ENCODE results near the gene RNF213.
"Not testable (repeated sequence)": the region's sequence is repeated elsewhere in the genome, so short reads cannot be mapped to it uniquely, and the experiment has no call there.

RNF213 gene

GRCh38 chr17:80248894-80249710, 11.6 kb upstream of the RNF213 start:
- DNase-seq (ENCODE audit: extremely low read depth in 1 of 2, low read depth in 1 of 2) = no peak

DNA sequence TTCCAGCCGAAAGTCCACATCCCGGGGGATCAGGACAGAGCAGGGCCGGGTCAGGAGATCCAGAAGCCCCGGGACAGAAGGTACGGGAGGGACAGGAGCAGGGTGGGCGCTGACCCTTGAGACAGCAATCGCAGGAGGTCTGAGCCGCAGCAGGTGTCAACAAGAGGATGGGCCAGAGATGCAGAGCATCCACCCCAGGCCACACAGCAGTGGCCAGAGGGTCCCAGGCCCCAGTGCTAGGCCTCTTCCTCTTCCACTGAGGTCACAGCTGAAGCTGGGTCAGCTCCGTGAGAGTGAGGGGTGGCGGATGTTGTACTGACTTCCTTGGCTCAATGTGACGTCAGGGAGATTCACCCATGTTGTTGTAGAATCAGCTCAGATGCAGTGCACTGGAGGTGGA, 8.7 kb upstream of the RNF213 start:
- no peak for DNase-seq (ENCODE audit: extremely low read depth in 1 of 2, low read depth in 1 of 2)

GRCh38 chr17:80252871-80253270, 7.8 kb upstream of the RNF213 start:
- DNase-seq (ENCODE audit: extremely low read depth in 1 of 2, low read depth in 1 of 2) = peak; percentile 75 to 88

DNA sequence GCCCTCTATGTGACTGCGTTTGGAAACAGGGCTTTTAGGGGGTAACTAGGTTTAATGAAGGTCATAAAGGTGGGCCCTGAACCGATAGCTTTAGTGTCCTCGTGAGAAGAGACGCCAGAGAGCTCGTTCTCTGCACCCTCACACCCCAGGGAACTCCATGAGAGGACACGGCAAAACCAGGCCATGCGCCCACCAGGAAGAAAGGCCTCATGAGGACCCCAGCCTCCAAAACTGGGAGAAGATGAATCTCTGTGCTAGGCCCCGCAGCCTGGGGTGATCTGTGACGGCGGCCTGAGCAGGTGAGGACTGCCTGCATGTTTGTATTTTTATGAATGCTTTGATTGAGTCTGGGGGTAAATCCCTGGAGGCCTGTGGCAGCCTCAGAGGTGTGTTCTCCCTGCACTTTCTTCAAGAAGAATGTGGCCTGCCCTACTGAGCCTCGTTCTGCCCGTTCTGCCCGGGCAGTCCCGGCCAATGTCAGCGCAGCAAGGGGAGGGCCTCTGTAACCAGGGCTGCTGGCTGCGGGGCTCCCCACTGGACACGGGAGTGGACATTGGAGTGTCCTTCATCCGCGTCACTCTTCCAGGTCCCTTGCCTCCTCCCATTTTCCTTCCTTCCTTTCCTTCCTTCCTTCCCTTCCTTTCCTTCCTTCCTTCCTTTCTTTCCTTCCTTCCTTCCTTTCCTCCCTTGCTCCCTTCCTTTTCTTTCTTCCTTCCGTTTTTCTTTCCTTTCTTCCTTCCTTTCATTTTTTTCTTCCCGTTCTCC, 6.8 kb upstream of the RNF213 start:
- DNase-seq (ENCODE audit: extremely low read depth in 1 of 2, low read depth in 1 of 2) = no peak

DNA sequence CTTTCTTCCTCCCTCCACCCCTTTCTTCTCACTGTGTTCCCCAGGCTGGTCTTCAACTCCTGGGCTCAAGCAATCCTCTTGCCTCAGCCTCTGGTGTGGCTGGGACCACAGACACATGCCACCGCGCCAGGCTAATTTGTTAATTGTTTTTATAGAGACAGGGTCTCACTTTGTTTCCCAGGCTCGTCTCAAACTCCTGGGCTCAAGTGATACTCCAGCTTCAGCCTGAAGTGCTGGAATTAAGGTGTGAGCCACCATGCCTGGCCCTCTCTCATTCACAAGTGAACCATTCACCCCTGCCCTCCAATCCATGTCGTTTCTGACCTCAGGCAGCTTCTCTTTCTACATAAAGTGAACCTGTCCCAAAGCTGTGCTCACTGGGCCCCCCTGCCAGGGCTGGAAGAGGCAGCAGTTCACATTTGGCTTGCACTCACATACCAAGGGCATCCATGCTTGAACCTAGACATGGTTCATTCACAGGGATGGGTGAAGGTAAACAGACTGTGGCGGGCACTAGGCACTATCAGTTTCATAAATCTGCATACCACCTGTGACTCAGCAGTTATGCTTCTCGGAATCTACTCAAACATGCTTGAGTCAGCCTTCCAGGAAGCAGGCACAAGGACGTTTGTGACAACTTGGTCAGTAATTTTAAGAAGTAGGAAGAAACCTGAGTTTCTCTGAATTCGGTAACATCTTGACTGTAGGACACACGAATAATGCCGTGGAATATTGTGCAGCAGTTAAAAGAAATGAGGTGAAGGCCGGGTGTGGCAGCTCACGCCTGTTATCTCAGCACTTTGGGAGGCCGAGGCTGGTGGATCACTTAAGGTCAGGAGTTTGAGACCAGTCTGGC, 6.0 kb upstream of the RNF213 start:
- DNase-seq (ENCODE audit: extremely low read depth in 1 of 2, low read depth in 1 of 2) = no peak

- no peak for DNase-seq (ENCODE audit: extremely low read depth in 1 of 2, low read depth in 1 of 2)
Observed at GRCh38 chr17:80256034-80256350, 4.7 kb upstream of the RNF213 start.

DNA sequence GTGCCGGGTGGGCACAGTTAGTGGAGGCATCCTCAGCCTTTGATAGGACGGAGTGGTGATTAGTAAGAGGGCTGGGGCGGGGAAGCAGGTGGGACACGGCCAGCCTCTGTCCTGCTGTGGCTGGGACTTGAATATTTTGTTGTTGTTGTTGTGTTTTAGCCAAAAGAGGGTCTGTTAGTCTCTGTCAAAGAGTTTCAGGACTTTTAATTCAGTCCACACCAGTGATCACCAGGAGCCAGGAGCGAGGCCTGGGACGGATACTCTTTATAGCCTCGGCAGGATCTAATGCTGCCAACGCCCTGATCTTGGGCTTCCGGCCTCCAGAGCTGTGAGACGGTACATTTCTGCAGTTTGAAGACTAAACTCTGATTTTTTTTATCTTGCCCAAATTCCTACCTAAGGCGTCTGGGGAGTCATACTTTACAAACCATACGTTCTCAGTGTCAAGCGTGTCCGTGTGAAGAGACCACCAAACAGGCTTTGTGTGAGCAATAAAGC, 2.9 kb upstream of the RNF213 start:
- DNase-seq (ENCODE audit: extremely low read depth in 1 of 2, low read depth in 1 of 2) = no peak

DNA sequence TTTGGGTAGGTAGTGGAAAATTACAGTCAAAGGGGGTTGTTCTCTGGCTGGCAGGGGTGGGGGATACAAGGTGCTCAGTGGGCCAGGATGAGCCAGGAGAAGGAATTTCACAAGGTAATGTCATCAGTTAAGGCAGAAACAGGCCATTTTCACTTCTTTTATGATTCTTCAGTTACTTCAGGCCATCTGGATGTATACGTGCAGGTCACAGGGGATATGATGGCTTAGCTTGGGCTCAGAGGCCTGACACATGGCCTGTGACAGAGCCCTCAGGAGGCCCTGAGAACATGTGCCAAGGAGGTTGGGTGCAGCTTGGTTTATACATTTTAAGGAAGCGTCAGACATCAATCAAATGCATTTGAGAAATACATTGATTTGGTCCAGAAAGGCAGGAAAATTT, 2.4 kb upstream of the RNF213 start:
- DNase-seq (ENCODE audit: extremely low read depth in 1 of 2, low read depth in 1 of 2) = not testable (repeated sequence)

DNA sequence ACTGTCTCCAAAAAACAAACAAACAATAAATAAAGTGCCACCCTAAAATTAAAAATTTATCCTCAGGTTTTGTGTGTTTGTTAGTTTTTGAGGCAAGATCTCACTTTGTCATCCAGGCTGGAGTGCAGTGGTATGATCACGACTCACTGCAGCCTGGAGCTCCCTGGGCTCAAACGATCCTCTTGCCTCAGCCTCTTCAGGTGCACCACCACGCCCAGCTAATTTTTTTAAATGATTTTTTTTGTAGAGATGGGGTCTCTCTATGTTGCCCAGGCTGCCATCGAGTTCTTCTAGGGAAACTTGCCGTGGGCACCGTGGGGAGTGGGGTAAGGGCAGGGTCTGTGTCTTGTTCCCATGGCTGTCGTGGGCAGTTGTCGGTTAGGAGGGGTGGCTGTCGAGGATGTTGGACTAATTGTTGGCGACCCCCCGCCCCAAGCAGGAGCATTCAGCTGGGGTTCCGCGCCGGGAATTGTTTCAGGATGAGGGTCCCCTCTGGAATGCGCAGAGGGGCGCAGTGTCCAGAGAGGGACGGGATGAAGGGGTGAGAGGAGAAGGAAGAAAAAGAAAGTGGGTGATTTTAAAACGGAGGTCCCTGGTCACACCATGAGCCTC, 1.1 kb upstream of the RNF213 start:
- DNase-seq (ENCODE audit: extremely low read depth in 1 of 2, low read depth in 1 of 2) = no peak

DNA sequence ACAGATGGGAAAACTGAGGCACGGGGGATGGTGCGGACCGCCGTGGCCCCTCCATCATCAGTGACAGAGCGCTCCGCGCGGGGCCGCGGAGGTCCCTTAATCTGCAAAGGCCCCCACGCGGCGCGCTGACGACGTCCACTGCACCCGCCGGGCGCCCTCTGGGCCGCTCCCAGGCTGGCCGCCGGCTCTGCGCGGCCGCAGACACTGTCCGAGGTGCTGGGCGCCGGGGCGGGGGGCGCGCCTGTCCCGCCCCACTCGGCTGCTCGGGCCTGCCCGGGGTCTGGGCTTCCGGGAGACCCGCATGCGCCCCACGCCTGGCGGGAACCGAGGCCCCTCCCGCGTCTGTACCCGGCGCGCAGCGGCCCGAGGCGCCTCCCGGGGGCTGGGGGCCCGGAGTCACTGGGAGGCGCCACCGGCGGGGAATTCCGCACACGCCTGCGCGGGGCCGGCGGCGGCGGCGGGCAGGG, 550 bp upstream of the RNF213 start:
- peak in 1 of 2 donors; percentile 68 for DNase-seq (ENCODE audit: extremely low read depth in 1 of 2, low read depth in 1 of 2)

DNA sequence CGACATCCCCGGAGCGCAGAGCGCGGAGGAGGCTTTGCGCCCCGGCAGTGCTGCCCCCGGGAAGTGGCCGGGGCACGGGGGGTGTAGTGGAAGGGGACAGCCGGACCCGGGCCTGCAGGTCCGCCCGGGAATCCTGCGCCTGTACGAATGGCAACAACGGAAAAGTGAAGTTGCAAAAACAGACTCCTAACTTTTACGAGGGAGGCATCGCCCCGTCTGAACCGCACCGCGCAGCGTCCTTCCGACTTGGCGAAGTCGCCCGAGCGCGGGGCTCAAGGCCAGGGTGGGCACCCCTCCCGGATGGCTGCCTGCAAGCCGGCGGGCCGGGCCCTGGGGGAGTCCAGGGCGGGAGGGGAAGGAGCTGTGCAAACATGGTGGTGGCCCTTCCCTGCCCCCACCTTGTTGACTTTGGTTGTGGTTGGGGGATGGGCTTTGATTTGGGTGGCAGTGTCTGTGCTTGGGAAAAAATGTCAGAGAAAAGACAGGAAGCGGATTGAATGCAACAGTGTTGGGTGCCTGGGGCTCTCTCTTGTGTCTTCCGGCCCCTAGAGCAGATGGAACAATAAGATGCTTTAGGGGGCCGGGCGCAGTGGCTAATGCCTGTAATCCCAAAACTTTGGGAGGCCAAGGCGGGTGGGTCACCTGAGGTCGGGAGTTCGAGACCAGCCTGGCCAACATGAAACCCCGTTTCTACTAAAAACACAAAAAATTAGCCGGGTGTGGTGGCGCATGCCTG, 675 bp downstream of the RNF213 start:
- DNase-seq (ENCODE audit: extremely low read depth in 1 of 2, low read depth in 1 of 2) = peak in 1 of 2 donors; percentile 36

DNA sequence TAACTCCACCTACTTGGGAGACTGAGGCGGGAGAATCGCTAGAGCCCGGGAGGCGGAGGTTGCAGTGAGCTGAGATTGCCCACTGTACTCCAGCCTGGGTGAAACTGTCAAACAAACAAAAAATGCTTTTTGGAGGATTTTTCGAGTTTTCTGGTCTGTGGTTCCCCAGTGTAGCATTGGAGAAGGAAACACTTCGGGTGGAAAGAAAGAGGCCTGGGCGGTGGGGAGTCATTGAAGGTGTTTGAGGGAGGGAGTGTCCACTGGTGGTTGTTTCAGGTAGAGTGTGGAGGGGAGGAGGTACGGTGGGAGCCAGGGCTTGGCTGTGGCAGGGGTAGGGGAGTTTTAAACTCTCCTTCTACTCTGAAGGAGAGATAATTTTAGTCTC, 1.2 kb downstream of the RNF213 start:
- DNase-seq (ENCODE audit: extremely low read depth in 1 of 2, low read depth in 1 of 2) = no peak

DNA sequence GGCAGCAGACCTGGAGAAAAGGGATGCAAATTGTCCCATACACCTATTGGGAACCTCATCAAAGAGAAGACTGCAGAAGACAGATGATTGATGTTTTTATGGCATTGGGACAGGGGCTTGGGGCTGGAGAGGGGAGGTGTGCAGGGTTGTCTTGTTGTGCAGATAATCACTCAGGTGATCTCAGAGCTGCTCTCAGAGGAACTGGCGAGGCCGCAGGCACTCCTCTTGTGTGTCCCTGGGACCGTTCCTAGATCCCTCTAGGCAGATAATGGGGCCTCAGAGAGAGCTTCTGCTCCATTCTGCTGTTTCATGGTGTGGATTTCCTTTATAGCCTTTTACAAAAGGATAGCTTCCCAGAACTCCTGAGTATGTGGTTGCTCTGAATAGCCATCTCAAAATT, 1.6 kb downstream of the RNF213 start:
- no peak for DNase-seq (ENCODE audit: extremely low read depth in 1 of 2, low read depth in 1 of 2)

DNA sequence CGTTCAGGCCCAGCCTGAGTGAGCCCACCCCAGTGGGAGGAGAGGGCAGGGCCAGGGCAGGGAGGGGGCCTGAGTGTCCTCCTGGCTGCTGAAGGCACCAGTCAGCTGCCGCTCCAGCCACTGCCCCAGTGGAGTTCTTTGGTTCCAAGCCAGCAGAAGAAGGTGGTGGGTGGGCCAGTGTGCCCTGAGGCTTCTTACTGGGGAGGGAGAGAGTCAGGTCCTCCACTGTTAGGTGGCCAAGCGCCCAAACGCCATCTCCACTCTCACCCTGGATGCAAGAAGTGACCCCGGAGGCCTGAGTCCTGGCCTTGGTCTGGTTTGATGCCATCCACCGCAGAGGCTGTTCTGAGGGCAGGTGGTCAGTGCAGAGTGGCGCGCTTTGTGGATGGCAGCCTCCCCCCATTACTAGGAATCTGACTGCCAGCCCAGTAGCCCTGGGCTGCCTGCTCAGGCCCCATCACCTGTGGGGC, 2.2 kb downstream of the RNF213 start:
- DNase-seq (ENCODE audit: extremely low read depth in 1 of 2, low read depth in 1 of 2) = no peak

DNA sequence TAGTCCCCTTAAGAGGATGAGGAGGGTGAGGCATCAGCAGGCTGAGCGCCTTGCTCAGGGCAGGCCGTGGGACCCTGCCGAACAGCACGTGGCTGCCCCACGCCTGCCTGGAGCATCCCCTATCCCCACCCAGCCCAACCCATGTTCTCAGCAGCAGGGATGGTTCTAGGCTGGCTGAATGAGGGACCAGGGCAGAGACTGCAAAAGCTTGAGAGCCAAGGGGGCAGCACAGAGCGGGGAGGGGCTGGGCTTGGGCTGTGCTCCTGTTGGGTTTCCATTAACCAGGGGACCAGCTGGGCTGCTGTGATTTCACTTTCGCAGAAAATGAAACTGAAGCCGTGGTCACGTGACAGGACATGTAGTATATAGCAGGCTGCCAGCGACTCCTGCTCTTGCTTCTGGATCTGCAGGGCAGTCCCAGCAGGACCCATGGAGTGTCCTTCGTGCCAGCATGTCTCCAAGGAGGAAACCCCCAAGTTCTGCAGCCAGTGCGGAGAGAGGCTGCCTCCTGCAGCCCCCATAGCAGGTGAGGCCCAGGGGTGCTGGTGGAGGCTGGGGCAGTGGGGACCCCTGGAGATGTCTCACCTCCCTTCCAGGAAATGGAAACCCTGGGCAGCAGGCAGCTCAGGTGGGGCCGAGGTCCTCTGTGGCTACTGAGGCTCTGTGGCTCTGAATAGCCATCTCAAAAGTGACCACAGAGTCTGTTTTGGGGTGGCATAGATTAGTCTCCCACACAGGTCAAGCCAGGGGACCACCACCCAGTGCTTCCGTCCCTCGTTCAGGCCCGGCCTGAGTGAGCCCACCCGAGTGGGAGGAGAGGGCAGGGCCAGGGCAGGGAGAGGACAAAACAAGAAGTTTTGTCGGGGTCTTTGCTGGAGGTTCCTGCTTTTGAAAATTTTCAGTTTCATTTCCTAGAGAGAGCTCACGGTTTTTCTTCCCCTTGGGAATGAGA, 2.9 kb downstream of the RNF213 start:
- peak; percentile 51 to 71 for DNase-seq (ENCODE audit: extremely low read depth in 1 of 2, low read depth in 1 of 2)

GRCh38 chr17:80264205-80265075, 3.8 kb downstream of the RNF213 start:
- DNase-seq (ENCODE audit: extremely low read depth in 1 of 2, low read depth in 1 of 2) = peak in 1 of 2 donors; percentile 37

DNA sequence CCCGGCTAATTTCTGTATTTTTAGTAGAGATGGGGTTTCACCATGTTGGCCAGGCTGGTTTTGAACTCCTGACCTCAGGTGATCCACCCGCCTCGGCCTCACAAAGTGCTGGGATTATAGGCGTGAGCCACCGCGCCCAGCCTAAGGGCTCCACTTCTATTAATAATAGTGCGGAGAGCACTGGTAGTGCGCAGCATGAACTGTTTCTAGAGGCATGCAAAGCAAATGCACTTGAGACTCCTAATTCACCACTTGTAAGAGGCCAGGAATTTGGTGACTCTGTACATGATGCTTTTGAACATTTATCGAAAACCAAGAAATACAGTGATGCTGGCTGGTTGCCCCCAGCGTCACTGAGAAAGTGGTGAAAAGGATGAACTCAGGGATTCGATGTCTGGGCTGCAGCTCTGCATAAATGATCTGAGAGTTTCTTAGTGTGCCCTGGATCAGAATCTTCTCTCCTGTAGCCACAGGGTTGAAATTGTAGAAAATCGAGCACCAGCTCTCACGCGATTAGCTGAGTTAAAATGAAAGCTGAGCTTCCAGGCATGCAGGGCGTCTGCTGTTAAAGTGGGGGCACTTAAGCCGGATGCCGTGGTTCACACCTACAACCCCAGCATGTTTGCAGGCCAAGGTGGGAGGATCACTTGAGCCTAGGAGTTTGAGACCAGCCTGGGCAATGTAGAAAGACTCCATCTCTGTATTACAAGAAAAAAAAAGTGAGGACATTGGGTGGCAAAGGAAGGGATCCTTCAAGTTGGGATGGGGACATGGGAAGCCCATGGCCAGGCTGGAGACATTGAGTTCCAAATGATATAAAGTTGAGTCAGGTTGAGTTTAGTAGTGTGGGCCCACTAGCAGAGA, 4.8 kb downstream of the RNF213 start:
- DNase-seq (ENCODE audit: extremely low read depth in 1 of 2, low read depth in 1 of 2) = peak in 1 of 2 donors; percentile 39

All from activated CD8-positive, alpha-beta memory T cell treated with anti-CD3 and anti-CD28 coated beads for 1 hour (primary cell).